ENCODE data around the gene GRM1. TPM values are rescaled to one million over a fixed set of nuclear protein-coding genes. Genes with fewer than 3 reads are reported as not detected.

Gene GRM1
- total RNA-seq, 2 donors from 2014 or later = 0.57 to 0.62 TPM

GRCh38 chr6:146281651-146282362, 252.9 kb downstream of the GRM1 start:
- H3K9ac ChIP-seq (ENCODE audit: extremely low read depth, low read length, poor library complexity, severe bottlenecking) = no peak overlapping the region
- Mint-ChIP-seq H3K27me3 (ENCODE audit: insufficient read depth) (no peaks in the 10 kb centered on the region), H3K4me1 (no peaks in the 10 kb centered on the region), H3K9me3 (peaks cover 3% of the 10 kb centered on the region), H3K36me3 (ENCODE audit: low read depth) (no peaks in the 10 kb centered on the region), H3K4me3 (no peak overlapping the region), H3K27ac (no peak overlapping the region)
- no peaks in the 10 kb centered on the region for H3K27me3 ChIP-seq (ENCODE audit: control insufficient read depth, insufficient read depth, low read length, poor library complexity, severe bottlenecking)
- DNase-seq = no peak
- TF ChIP-seq CTCF (conservative IDR thresholded peaks at IDR 0.05) = no peak
- H3K36me3 ChIP-seq (ENCODE audit: control insufficient read depth, insufficient read depth, low read length) = no peaks in the 10 kb centered on the region
- H3K9me3 ChIP-seq (ENCODE audit: control insufficient read depth, low read length) = peaks cover 10% of the 10 kb centered on the region
- no peak overlapping the region for H3K4me3 ChIP-seq (ENCODE audit: low read length)
- no peak overlapping the region for H3K27ac ChIP-seq (ENCODE audit: low read depth, low read length)
- H3K4me1 ChIP-seq (ENCODE audit: control insufficient read depth, insufficient read depth, low read length) = no peaks in the 10 kb centered on the region

GRCh38 chr6:146282837-146283236, 254.0 kb downstream of the GRM1 start:
- H3K27ac ChIP-seq (ENCODE audit: low read depth, low read length) = no peak overlapping the region
- Mint-ChIP-seq H3K4me1 (no peaks in the 10 kb centered on the region), H3K27me3 (ENCODE audit: insufficient read depth) (no peaks in the 10 kb centered on the region), H3K36me3 (ENCODE audit: low read depth) (no peaks in the 10 kb centered on the region), H3K27ac (no peak overlapping the region), H3K9me3 (peaks cover 4% of the 10 kb centered on the region), H3K4me3 (no peak overlapping the region)
- H3K4me1 ChIP-seq (ENCODE audit: control insufficient read depth, insufficient read depth, low read length) = no peaks in the 10 kb centered on the region
- H3K9ac ChIP-seq (ENCODE audit: extremely low read depth, low read length, poor library complexity, severe bottlenecking) = no peak overlapping the region
- WGBS, 2 experiments (ENCODE audit: insufficient coverage in 1 of 2, insufficient read length in 1 of 2) = 93 to 100% methylated on average over 1 to 2 of the region's 2 CpGs
- H3K9me3 ChIP-seq (ENCODE audit: control insufficient read depth, low read length) = peaks cover 16% of the 10 kb centered on the region
- no peak overlapping the region for H3K4me3 ChIP-seq (ENCODE audit: low read length)
- DNase-seq = no peak
- TF ChIP-seq CTCF (conservative IDR thresholded peaks at IDR 0.05) = no peak
- H3K27me3 ChIP-seq (ENCODE audit: control insufficient read depth, insufficient read depth, low read length, poor library complexity, severe bottlenecking) = no peaks in the 10 kb centered on the region
- no peaks in the 10 kb centered on the region for H3K36me3 ChIP-seq (ENCODE audit: control insufficient read depth, insufficient read depth, low read length)

- Histone ChIP-seq H3K27me3 (ENCODE audit: control insufficient read depth, insufficient read depth, low read length, poor library complexity, severe bottlenecking) (no peaks in the 10 kb centered on the region), H3K27ac (ENCODE audit: low read depth, low read length) (no peak overlapping the region), H3K36me3 (ENCODE audit: control insufficient read depth, insufficient read depth, low read length) (no peaks in the 10 kb centered on the region), H3K4me3 (ENCODE audit: low read length) (no peak overlapping the region), H3K4me1 (ENCODE audit: control insufficient read depth, insufficient read depth, low read length) (no peaks in the 10 kb centered on the region), H3K9me3 (ENCODE audit: control insufficient read depth, low read length) (peaks cover 20% of the 10 kb centered on the region), H3K9ac (ENCODE audit: extremely low read depth, low read length, poor library complexity, severe bottlenecking) (no peak overlapping the region)
- Mint-ChIP-seq H3K36me3 (ENCODE audit: low read depth) (no peaks in the 10 kb centered on the region), H3K27ac (no peak overlapping the region), H3K9me3 (peaks cover 7% of the 10 kb centered on the region), H3K27me3 (ENCODE audit: insufficient read depth) (no peaks in the 10 kb centered on the region), H3K4me3 (no peak overlapping the region), H3K4me1 (no peaks in the 10 kb centered on the region)
- TF ChIP-seq CTCF (conservative IDR thresholded peaks at IDR 0.05) = no peak
- no peak for DNase-seq
- 85% methylated on average over 2 of the region's 2 CpGs; no CpG with 5 or more reads in 1 of the 2 experiments for WGBS, 2 experiments (ENCODE audit: insufficient coverage in 1 of 2, insufficient read length in 1 of 2)
Observed at GRCh38 chr6:146284311-146284710, 255.4 kb downstream of the GRM1 start.

Measured in endodermal cell (in vitro differentiated cells).